GM12878 (cell line): ENCODE measurements around the gene LRFN2. TPM values are rescaled to one million over a fixed set of nuclear protein-coding genes. Genes with fewer than 3 reads are reported as not detected.

ENCODE experiments used
- ATAC-seq: fragments of 200-7000 bp; cut with Tn5 transposase; 3 replicates; pipeline ENCODE4 v1.9.1; 2020; ENCODE audit warnings: mild to moderate bottlenecking, moderate library complexity
- BruUV-seq: library from RNA; stranded (reverse); fragments of 400-500 nt; replicated peaks from 2 replicates; lab custom pipeline; 2021; lab: Mats Ljungman, UMichigan
- CTCF ChIA-PET: fragments of 300-600 bp; sonication (Branson Sonifier 250); formaldehyde crosslinking; extraction: SDS; loops from one replicate; lab custom pipeline; 2021; ENCODE audit warnings: inconsistent platforms; lab: Yijun Ruan, JAX
- POLR2A ChIA-PET: fragments of 350-600 bp; formaldehyde crosslinking; extraction: SDS; loops from one replicate; lab custom pipeline; 2021; ENCODE audit warnings: inconsistent platforms; lab: Charles Lee
- RAD21 ChIA-PET: fragments of 300-600 bp; sonication (Branson Sonifier 250); formaldehyde crosslinking; loops from one replicate; lab custom pipeline; 2023; ENCODE audit warnings: antibody characterized with exemption; ENCODE audit not compliant: unreplicated experiment; lab: Charles Lee
- SMC1A ChIA-PET: fragments of 300-600 bp; sonication (Branson Sonifier 250); formaldehyde crosslinking; loops from one replicate; lab custom pipeline; 2023; ENCODE audit not compliant: unreplicated experiment, uncharacterized antibody; lab: Charles Lee
- DNase-seq: peaks from one replicate; pipeline ENCODE4 v3.0.0-alpha.2; 2011; ENCODE audit warnings: low read depth, low spot score
- FAIRE-seq: peaks from 3 replicates; lab custom pipeline; 2011; peaks lifted over from hg19 to GRCh38; lab: Jason Lieb, UNC
- H2AFZ ChIP-seq: 2 replicates; pipeline ENCODE4 v1.6.0; 2011; ENCODE audit warnings: low read depth, low read length, control low read depth; ENCODE audit not compliant: control insufficient read depth
- H3K27ac ChIP-seq: 2 replicates; pipeline ENCODE4 v1.5.1; 2011; ENCODE audit warnings: control low read depth; ENCODE audit not compliant: control insufficient read depth, insufficient read depth
- H3K27me3 ChIP-seq, 2 experiments: replicated peaks in 1 of 2; 2 replicates each; pipeline versions ENCODE4 v1.6.0 to v1.6.1; 2011; ENCODE audit warnings: low read length in 1 of 2; ENCODE audit not compliant: control insufficient read depth in 2 of 2, insufficient read depth in 2 of 2
- H3K36me3 ChIP-seq, 2 experiments: 2 replicates each; pipeline ENCODE4 v1.5.1; 2011; ENCODE audit warnings: low read length in 1 of 2; ENCODE audit not compliant: control insufficient read depth in 2 of 2, insufficient read depth in 2 of 2
- H3K4me1 ChIP-seq: 2 replicates; pipeline ENCODE4 v1.6.1; 2011; ENCODE audit warnings: mild to moderate bottlenecking, low read length, moderate library complexity, mixed read lengths; ENCODE audit not compliant: control insufficient read depth, insufficient read depth
- H3K4me2 ChIP-seq: 2 replicates; pipeline ENCODE4 v1.6.0; 2011; ENCODE audit warnings: control low read depth; ENCODE audit not compliant: control insufficient read depth, insufficient read depth
- H3K4me3 ChIP-seq: fragments of 200-600 bp; sonication (generic); 2 replicates; pipeline ENCODE4 v1.5.1; 2016
- H3K79me2 ChIP-seq: 2 replicates; pipeline ENCODE4 v1.6.0; 2011; ENCODE audit warnings: low read length; ENCODE audit not compliant: control insufficient read depth, insufficient read depth
- H3K9ac ChIP-seq: 2 replicates; pipeline ENCODE4 v1.8.0; 2011; ENCODE audit warnings: low read length, control low read depth, mixed read lengths; ENCODE audit not compliant: control insufficient read depth, insufficient read depth
- H3K9me3 ChIP-seq: replicated peaks from 3 replicates; pipeline ENCODE4 v1.5.1; 2011; ENCODE audit warnings: mild to moderate bottlenecking, low read length; ENCODE audit not compliant: control insufficient read depth, insufficient read depth
- H4K20me1 ChIP-seq: 2 replicates; pipeline ENCODE4 v1.6.0; 2011; ENCODE audit not compliant: control insufficient read depth, insufficient read depth
- CHD4 ChIP-seq: fragments of 200-600 bp; sonication (generic); IDR thresholded peaks from 2 replicates; pipeline ENCODE4 v1.6.1; 2016; ENCODE audit warnings: mild to moderate bottlenecking
- CTCF ChIP-seq, 3 experiments: IDR thresholded peaks in 2 of 3; conservative IDR thresholded peaks in 1 of 3; 2 replicates each; pipeline ENCODE4 v1.5.1; 2011; ENCODE audit warnings: low read depth in 3 of 3, low read length in 3 of 3, mild to moderate bottlenecking in 3 of 3, control low read depth in 2 of 3, moderate library complexity in 2 of 3, inconsistent platforms in 1 of 3, mixed read lengths in 1 of 3; ENCODE audit not compliant: control insufficient read depth in 2 of 3, insufficient read depth in 1 of 3; ENCODE audit errors: extremely low read depth in 1 of 3
- NR2C2 ChIP-seq: IDR thresholded peaks from 2 replicates; pipeline ENCODE4 v1.6.1; 2011; ENCODE audit warnings: borderline replicate concordance, low read depth; ENCODE audit not compliant: control insufficient read depth, insufficient read length
- PAX5 ChIP-seq: IDR thresholded peaks from 2 replicates; pipeline ENCODE4 v1.6.1; 2011; ENCODE audit warnings: low read depth, low read length, borderline replicate concordance
- RELB ChIP-seq: fragments of 450-650 bp; IDR thresholded peaks from 2 replicates; pipeline ENCODE4 v1.6.1; 2017; ENCODE audit warnings: low read depth, mild to moderate bottlenecking, moderate library complexity
- SMAD5 ChIP-seq: IDR thresholded peaks from 2 replicates; pipeline ENCODE4 v1.6.1; 2016; ENCODE audit warnings: antibody characterized with exemption, low read depth
- USF1 ChIP-seq: IDR thresholded peaks from 2 replicates; pipeline ENCODE4 v1.6.1; 2011; ENCODE audit warnings: borderline replicate concordance, low read depth, mild to moderate bottlenecking, moderate library complexity, mixed read lengths, low read length; ENCODE audit not compliant: insufficient read depth; ENCODE audit errors: extremely low read length
- ZBTB33 ChIP-seq: fragments of 450-650 bp; IDR thresholded peaks from 2 replicates; pipeline ENCODE4 v1.6.1; 2017; ENCODE audit warnings: mild to moderate bottlenecking
- WGBS: methylation state at CpG from one replicate; pipeline ENCODE4 v1.1.6; 2016; ENCODE audit warnings: low lambda C conversion rate; ENCODE audit not compliant: insufficient replicate concordance, insufficient coverage; ENCODE audit errors: missing lambda C conversion rate; 5-methylcytosine and 5-hydroxymethylcytosine counted together
- in situ Hi-C: fragments of 300-500 bp; cut with MboI; formaldehyde crosslinking; loops from 9 replicates; pipeline ENCODE4 v1.14.3; 2018; ENCODE audit warnings: mixed read lengths
- intact Hi-C: fragments of 100-400 bp; cut with micrococcal nuclease; formaldehyde crosslinking; loops from one replicate; pipeline ENCODE4 v1.14.2; 2022; ENCODE audit not compliant: unreplicated experiment
- polyA plus RNA-seq, 11 experiments: library from polyadenylated mRNA; depleted of rRNA in 4 of 11; unstranded in 6 of 11; stranded (reverse) in 5 of 11; fragments of >200 nt; fragmentation: Nextera tagmentation in 4 of 11; fragmentation: Illumina TruSeq in 1 of 11; extraction: Ambion mirVana in 4 of 11; extraction: Trizol in 1 of 11; gene quantifications; 1 replicate in 1 of 11; 2 replicates in 10 of 11; pipeline versions ENCODE4 v1.2.1 to v1.2.3, GENCODE V29; 2011 to 2016; ENCODE audit warnings: inconsistent platforms in 2 of 11, missing spikeins in 2 of 11, low read depth in 1 of 11
- total RNA-seq, 4 experiments: library from RNA; depleted of rRNA in 3 of 4; stranded (reverse); fragments of >200 nt in 3 of 4; fragmentation: Illumina TruSeq in 1 of 4; extraction: Trizol in 1 of 4; gene quantifications; 2 replicates each; pipeline versions ENCODE4 v1.2.1 to v1.2.3, GENCODE V29; 2013 to 2021

LRFN2 gene
- total and polyA plus RNA-seq, 10 of the 15 experiments (the other 5 are each of a cell fraction or from before 2014, with no cell fraction given), result not detected

- Histone ChIP-seq H4K20me1 (no peaks in the 10 kb centered on the region), H3K4me1 (no peaks in the 10 kb centered on the region), H3K4me2 (no peak overlapping the region), H2AFZ (no peak overlapping the region), H3K9ac (no peak overlapping the region), H3K4me3 (no peak overlapping the region), H3K79me2 (no peaks in the 10 kb centered on the region), H3K27ac (no peak overlapping the region), H3K36me3 (no peaks in the 10 kb centered on the region), H3K27me3 (no peaks in the 10 kb centered on the region; a peak in 1 of 4 replicates), H3K9me3 (no peaks in the 10 kb centered on the region)
- ATAC-seq, result no peak
- CTCF ChIA-PET, result no interaction called here
- intact Hi-C loops (no loop called here), in situ Hi-C loops (no loop called here)
- no peak for DNase-seq
- FAIRE-seq, result no peak
- POLR2A ChIA-PET, result no interaction called here
- no TSS peak for BruUV-seq
- TF ChIP-seq CHD4, result no peak
- no peak for TF ChIP-seq CTCF (IDR thresholded peaks at IDR 0.05 in 2 of 3, conservative IDR thresholded peaks at IDR 0.05 in 1 of 3; ENCODE audit: control insufficient read depth in 2 of 3, extremely low read depth in 1 of 3, insufficient read depth in 1 of 3, low read depth in 3 of 3, low read length in 3 of 3)
- TF ChIP-seq SMAD5, result no peak
- RAD21 ChIA-PET, result no interaction called here
- SMC1A ChIA-PET, result no interaction called here
- 18% methylated on average over 3 of the region's 3 CpGs for WGBS
These were observed 160.0 kb downstream of the LRFN2 start for GRCh38 chr6:40427196-40427595.

GRCh38 chr6:40426346-40427066 lies 160.7 kb downstream of the LRFN2 start:
- H3K4me3 ChIP-seq, result no peak overlapping the region
- WGBS, result 20% methylated on average over 7 of the region's 7 CpGs
- ChIA-PET CTCF (no interaction called here), RAD21 (no interaction called here), SMC1A (no interaction called here), POLR2A (no interaction called here)
- H3K79me2 ChIP-seq, result no peaks in the 10 kb centered on the region
- H3K9me3 ChIP-seq, result no peaks in the 10 kb centered on the region
- H3K36me3 ChIP-seq, result no peaks in the 10 kb centered on the region
- no peak overlapping the region for H3K4me2 ChIP-seq
- no peak overlapping the region for H2AFZ ChIP-seq
- no peaks in the 10 kb centered on the region; a peak in 1 of 4 replicates for H3K27me3 ChIP-seq
- H3K4me1 ChIP-seq, result no peaks in the 10 kb centered on the region
- H3K27ac ChIP-seq, result no peak overlapping the region
- DNase-seq (no peak), FAIRE-seq (no peak), ATAC-seq (no peak)
- no peak overlapping the region for H3K9ac ChIP-seq
- H4K20me1 ChIP-seq, result no peaks in the 10 kb centered on the region
- no TSS peak for BruUV-seq
- intact Hi-C loops, result no loop called here
- in situ Hi-C loops, result no loop called here
- TF ChIP-seq RELB (no peak), PAX5 (no peak), USF1 (no peak), NR2C2 (no peak), ZBTB33 (no peak)
